ENCODE measurements around the gene MMP19. TPM values are rescaled to one million over a fixed set of nuclear protein-coding genes. Genes with fewer than 3 reads are reported as not detected.
A peak's percentile ranks its signal among the peaks of the same experiment; 100 is the strongest.

MMP19 gene
- total and polyA plus RNA-seq, 2 of the 4 experiments (the other 2 are of a cell fraction): 9.9 to 34.7 TPM

GRCh38 chr12:55850893-55851292 is 8.2 kb upstream of the MMP19 start:
- Histone ChIP-seq H3K27ac (ENCODE audit: insufficient read depth, low read length) (no peak overlapping the region), H3K23ac (ENCODE audit: low read depth, low read length) (no peak overlapping the region), H3K79me1 (ENCODE audit: low read depth in 1 of 2, low read length in 2 of 2) (peaks cover 4 to 8% of the 10 kb centered on the region in 2 experiments), H2AFZ (replicated peaks; ENCODE audit: low read length, poor library complexity) (peak overlapping the region; percentile 78), H3K18ac (ENCODE audit: low read depth, low read length) (no peak overlapping the region), H3K36me3 (ENCODE audit: control insufficient read depth, insufficient read depth, low read length) (no peaks in the 10 kb centered on the region), H2BK5ac (ENCODE audit: low read depth, low read length, poor library complexity, severe bottlenecking) (no peak overlapping the region), H3K4me1 (ENCODE audit: control insufficient read depth, insufficient read depth, low read length) (peaks cover 10% of the 10 kb centered on the region), H2AK5ac (ENCODE audit: low read depth, low read length) (no peak overlapping the region), H3K9me1 (ENCODE audit: insufficient read depth, low read length) (peaks cover 11% of the 10 kb centered on the region), H4K20me1 (ENCODE audit: insufficient read depth, low read length) (no peaks in the 10 kb centered on the region), H3K9me3 (ENCODE audit: control insufficient read depth, insufficient read depth, low read length) (no peaks in the 10 kb centered on the region), H3K4me2 (ENCODE audit: low read depth, low read length) (no peak overlapping the region), H4K5ac (ENCODE audit: low read depth, low read length) (no peak overlapping the region), H3K14ac (replicated peaks; ENCODE audit: low read depth, low read length) (no peak overlapping the region), H3K9ac (ENCODE audit: low read depth, low read length) (no peak overlapping the region), H4K91ac (ENCODE audit: insufficient read depth, low read depth, low read length) (no peak overlapping the region), H3K4me3 (ENCODE audit: insufficient read depth, low read depth, low read length) (no peak overlapping the region), H3K56ac (ENCODE audit: extremely low read depth, insufficient read depth, low read length) (no peak overlapping the region), H3K4ac (ENCODE audit: low read depth, low read length) (no peak overlapping the region), H4K8ac (ENCODE audit: low read depth in 2 of 2, low read length in 2 of 2) (no peak overlapping the region), H2AK9ac (replicated peaks; ENCODE audit: low read depth, low read length, poor library complexity) (no peak overlapping the region), H3K27me3 (ENCODE audit: control insufficient read depth, insufficient read depth, low read length) (no peaks in the 10 kb centered on the region), H2BK120ac (ENCODE audit: low read depth, low read length) (no peak overlapping the region), H2BK15ac (ENCODE audit: low read depth, low read length) (no peak overlapping the region), H2BK20ac (ENCODE audit: low read depth, low read length) (no peak overlapping the region)
- no CpG with 5 or more reads among the region's 3 CpGs for WGBS, 2 experiments (ENCODE audit: extremely low coverage in 2 of 2, insufficient read length in 1 of 2)
- BruUV-seq (replicated peaks): no TSS peak
- intact Hi-C loops (cut with micrococcal nuclease) (loop anchor here (5.0 kb wide), 2 partner anchors 36 to 61 kb away; no protein-coding TSS in a partner anchor), dilution Hi-C loops (cut with HindIII; ENCODE audit: low sequenced_read_pairs, unreplicated experiment) (no loop called here), in situ Hi-C loops (cut with MboI; ENCODE audit: low sequenced_read_pairs) (no loop called here)
- peak; percentile 42 for DNase-seq
- POLR2A ChIA-PET (ENCODE audit: unreplicated experiment): no interaction called here
- CTCF ChIA-PET: no interaction called here
- ATAC-seq (ENCODE audit: low read depth): no peak
- no peak for TF ChIP-seq ELK1 (IDR thresholded peaks at IDR 0.05; ENCODE audit: borderline replicate concordance, low read depth, low read length)
- no peak for TF ChIP-seq NFE2L2 (IDR thresholded peaks at IDR 0.05; ENCODE audit: low read depth, low read length)
- no peak for TF ChIP-seq SMC3 (IDR thresholded peaks at IDR 0.05; ENCODE audit: low read depth, low read length)
- TF ChIP-seq CTCF (conservative IDR thresholded peaks at IDR 0.05; ENCODE audit: low read depth, low read length): no peak
- TF ChIP-seq RFX5 (IDR thresholded peaks at IDR 0.05; ENCODE audit: low read depth, low read length): no peak
- no peak for TF ChIP-seq FOS (IDR thresholded peaks at IDR 0.05; ENCODE audit: low read depth, low read length)
- TF ChIP-seq RAD21 (IDR thresholded peaks at IDR 0.05; ENCODE audit: low read length): no peak
- no peak for TF ChIP-seq MAZ (IDR thresholded peaks at IDR 0.05; ENCODE audit: borderline replicate concordance, low read depth, low read length)
- TF ChIP-seq USF2 (IDR thresholded peaks at IDR 0.05; ENCODE audit: low read depth, low read length): no peak
- TF ChIP-seq RCOR1 (IDR thresholded peaks at IDR 0.05; ENCODE audit: insufficient replicate concordance, low read length): no peak
- TF ChIP-seq MAFK (IDR thresholded peaks at IDR 0.05; ENCODE audit: low read depth, low read length): no peak
- no peak for TF ChIP-seq MXI1 (IDR thresholded peaks at IDR 0.05; ENCODE audit: borderline replicate concordance, low read depth, low read length)
- no peak for TF ChIP-seq BHLHE40 (IDR thresholded peaks at IDR 0.05; ENCODE audit: low read depth, low read length)
- TF ChIP-seq CEBPB (IDR thresholded peaks at IDR 0.05; ENCODE audit: low read depth, low read length): no peak
- no peak for TF ChIP-seq CHD1 (IDR thresholded peaks at IDR 0.05; ENCODE audit: low read depth, low read length)
- TF ChIP-seq POLR2A (IDR thresholded peaks at IDR 0.05; ENCODE audit: low read depth, low read length): no peak
